Measurements from ENCODE around the gene KPNB1.

The KPNB1 gene

DNA sequence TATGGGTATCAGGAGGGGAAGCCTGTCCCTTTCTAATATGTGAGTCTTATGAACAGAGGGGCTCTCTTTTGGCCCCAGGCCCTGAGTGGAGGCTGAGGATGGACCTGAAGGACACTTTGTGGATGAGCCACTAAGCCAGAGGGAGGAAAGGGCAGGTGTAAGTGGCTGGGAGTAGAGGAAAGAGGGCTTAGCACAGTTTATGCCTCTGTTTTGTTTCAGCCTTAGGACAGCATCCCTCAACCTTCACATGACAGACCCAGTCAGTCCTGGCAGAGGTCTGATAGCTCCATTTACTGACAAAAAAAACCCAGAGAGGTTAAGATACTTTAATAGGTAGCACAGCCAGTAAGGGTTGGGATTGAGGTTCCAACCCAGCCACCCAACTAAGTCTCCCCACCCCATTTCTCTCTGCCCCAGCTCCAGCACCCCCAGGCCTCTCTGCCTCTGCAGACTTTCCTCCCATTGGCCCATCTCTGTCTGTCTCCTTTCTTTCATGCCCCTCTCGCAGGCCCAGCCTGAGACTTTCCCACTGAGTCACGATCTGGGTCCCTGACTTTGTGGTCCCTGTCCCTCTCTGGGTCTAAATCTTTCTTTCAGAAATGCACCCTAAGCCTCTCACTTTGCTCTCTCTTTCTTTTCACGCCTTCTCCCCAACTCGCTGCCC, 78.6 kb downstream of the KPNB1 start:
- no peak for DNase-seq

DNA sequence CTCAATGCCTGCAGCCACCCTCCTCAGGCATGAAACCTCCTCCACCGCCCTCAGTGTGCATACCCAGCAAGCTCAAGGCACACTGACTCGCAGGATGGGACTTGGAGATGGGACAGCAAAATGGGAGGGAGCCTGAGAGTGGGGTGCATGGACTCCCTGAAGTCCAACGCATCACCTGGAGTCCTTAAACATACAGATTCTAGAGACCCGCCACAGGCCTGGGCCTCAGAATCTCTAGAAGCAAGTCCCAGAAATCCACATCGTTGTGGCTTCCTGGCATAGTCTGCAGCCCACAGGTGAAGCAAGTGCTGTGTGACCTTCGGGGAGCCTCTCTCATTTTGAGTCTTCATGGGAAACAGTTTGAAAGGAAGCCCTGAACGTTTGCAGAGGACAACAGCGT, 79.8 kb downstream of the KPNB1 start:
- DNase-seq: no peak

DNA sequence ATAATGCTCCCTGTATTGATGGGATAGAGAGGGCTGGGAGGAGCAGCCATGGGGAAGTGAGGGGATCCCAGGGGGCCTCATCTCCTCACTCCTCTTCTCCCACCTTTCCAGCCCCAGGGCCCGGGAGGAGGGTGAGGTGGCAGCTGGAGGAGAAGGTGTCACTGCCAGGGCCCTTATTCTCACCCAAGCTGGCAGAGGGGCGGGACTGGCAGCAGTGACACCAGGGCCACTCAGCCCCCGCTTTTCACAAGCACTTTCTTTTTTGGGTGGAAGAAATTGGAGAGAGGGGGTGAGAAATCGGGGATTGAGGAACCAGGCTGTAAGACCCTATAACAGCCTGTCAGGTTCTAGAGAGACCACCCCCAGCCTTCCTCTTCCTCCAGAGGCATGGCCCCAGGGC, 81.0 kb downstream of the KPNB1 start:
- no peak for DNase-seq

DNA sequence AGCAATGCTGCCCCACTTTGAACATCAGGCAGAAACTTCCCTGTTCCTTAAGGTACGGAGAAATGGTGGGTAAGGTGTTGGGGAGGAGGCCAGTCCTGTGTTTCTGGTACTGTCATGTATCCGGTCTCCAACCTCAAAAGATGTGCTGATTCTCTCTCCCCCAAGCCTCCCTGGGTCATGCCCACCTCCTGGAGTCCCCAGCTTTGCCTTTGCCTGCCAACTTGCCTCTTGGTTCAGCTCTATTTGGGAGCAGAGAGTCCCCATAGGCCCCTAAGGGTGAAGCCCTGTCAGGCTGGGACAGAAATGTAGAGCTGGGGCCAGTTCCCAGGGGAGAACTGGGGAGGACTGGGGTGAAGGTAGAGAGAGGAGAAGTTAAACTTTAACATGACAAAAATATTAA, 81.7 kb downstream of the KPNB1 start:
- DNase-seq: no peak

DNA sequence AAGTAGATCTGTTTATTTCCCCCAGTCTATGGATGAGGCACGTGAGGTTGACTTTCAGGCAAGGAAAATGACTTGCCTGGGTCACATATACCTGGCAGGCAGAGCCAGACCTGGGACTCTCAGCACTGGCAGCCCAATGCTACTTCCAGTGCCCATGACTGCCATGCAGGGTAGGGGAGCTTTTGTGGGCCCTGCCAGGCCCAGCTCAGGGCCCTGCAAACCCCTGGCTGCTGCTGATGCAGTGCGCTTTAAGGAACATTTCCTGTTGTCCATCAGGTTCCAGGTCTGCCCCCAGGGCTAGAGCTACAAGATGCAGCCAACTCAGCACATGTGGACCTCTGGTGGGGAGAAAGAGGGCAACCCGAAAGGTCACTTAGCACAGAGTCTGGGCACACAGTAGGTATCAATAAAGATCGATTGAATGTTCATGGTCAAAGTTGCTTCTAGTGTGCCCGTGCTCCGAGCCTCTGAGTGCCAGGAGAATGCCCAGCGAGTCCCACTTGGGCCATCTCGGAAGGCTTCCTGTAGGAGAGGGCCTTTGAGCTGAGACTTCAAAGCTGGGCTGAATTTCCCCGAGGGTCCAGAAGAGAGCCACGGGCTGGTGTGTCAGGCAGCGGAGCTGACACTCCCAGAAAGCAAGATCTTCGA, 82.8 kb downstream of the KPNB1 start:
- DNase-seq: no peak

DNA sequence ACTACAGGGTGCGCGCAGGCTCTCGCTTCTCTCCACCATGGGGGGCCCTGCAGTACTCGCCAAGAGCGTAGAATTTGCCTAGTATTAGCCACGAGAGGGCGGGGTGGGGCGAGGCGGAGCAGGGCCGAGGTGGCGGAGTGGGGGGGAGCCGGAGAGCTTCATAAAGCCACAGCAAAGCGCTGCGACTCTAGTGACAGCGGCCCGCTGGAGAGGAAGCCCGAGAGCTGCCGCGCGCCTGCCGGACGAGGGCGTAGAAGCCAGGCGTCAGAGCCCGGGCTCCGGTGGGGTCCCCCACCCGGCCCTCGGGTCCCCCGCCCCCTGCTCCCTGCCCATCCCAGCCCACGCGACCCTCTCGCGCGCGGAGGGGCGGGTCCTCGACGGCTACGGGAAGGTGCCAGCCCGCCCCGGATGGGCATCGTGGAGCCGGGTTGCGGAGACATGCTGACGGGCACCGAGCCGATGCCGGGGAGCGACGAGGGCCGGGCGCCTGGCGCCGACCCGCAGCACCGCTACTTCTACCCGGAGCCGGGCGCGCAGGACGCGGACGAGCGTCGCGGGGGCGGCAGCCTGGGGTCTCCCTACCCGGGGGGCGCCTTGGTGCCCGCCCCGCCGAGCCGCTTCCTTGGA, 83.4 kb downstream of the KPNB1 start, which contains the start of gene TBX21:
TSS of gene TBX21 (plus strand) at position 190 of the 627 bp plus-strand sequence. CDS start at position 409, 219 bp downstream.
- peak in 2 of 58 donors; percentile 11 to 25 for DNase-seq

DNA sequence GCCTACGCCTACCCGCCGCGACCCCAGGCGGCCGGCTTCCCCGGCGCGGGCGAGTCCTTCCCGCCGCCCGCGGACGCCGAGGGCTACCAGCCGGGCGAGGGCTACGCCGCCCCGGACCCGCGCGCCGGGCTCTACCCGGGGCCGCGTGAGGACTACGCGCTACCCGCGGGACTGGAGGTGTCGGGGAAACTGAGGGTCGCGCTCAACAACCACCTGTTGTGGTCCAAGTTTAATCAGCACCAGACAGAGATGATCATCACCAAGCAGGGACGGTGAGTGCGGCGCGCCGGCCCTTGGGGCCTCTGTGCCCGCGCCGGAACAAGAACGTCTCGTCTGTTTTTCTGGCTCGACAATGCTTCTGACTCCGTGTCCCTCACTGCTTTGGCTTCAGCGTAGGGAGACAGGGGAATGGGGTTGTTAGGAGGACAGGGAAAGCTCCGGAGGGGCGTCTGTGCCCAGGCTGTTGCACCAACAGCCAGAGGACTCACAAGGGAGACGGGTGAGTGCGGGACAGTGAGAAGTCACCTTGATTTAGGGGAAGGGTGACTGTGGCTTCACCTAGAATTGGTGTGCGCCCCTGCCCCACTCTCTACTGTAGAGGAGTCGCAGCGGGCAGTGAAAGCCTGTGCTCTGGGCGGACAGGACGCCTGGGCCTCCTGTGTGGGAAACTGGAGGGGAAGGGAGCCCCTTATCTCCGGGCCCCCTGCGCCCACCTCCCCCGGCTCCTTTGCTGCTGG, 84.1 kb downstream of the KPNB1 start:
- no peak for DNase-seq

DNA sequence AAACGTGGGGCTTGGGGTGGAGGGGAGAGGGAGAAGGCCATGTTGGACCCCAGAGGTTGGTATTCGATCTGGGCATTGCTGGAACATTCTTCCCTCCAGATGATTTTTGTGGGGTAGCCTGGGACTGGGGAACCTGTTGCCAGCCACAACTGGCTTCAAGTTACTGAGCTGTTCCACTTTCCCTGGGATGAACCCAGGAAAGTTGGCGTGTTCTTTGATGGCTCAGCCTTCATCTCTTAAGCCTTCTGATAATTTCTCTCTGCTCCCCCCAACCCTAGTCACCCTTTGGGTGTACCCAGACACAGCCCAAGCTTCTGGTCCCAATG, 85.4 kb downstream of the KPNB1 start:
- no peak for DNase-seq

All from anterior cingulate cortex (tissue), 58 donors.